ENCODE data around the gene RBM15B.

The RBM15B gene

DNA sequence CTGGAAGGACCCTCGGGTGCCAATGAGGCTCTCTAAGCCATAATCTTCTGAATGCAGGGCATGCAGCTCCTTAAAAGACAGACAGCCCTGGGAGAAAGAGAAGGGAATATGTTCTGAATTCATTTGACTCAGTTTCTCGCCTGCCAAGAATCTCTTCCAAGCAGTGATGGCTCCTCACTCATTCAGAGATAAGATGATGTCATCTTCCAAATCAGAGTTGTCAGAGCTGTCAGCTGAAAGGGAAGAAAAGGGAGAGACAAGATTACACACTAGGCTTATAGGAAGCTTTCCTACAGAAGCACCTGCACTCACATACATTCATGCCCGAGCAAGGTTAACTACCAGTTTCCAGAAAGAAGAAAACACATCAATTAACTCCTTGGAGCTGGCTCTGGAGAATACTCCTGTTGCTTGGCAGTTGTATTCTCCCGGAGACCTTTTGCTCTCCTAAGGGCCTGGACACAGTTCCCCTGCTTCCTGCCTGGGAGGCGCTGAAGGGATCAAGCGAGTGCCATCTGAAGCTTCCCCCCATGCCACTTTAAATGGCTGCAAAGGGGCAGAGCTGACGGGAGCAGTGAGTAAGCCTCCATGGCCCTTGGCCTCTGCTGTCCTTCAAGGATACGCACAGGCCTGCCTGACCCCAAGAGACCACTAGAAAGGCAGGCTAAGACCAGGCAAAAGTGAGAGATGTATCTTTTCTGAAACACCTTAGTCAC lies 7.7 kb downstream of the RBM15B start:
- H3K4me1 Mint-ChIP-seq: peaks cover 31% of the 10 kb centered on the region
- H3K27ac Mint-ChIP-seq: peak overlapping the region; percentile 88
- peaks cover 12% of the 10 kb centered on the region for H3K9me3 Mint-ChIP-seq
- peaks cover 49% of the 10 kb centered on the region for H3K36me3 Mint-ChIP-seq (ENCODE audit: low read depth)
- H3K4me3 Mint-ChIP-seq: no peak overlapping the region
- H3K27me3 Mint-ChIP-seq (ENCODE audit: low read depth, poor library complexity): no peaks in the 10 kb centered on the region
- no peak for DNase-seq
- TF ChIP-seq, protein P1, sequence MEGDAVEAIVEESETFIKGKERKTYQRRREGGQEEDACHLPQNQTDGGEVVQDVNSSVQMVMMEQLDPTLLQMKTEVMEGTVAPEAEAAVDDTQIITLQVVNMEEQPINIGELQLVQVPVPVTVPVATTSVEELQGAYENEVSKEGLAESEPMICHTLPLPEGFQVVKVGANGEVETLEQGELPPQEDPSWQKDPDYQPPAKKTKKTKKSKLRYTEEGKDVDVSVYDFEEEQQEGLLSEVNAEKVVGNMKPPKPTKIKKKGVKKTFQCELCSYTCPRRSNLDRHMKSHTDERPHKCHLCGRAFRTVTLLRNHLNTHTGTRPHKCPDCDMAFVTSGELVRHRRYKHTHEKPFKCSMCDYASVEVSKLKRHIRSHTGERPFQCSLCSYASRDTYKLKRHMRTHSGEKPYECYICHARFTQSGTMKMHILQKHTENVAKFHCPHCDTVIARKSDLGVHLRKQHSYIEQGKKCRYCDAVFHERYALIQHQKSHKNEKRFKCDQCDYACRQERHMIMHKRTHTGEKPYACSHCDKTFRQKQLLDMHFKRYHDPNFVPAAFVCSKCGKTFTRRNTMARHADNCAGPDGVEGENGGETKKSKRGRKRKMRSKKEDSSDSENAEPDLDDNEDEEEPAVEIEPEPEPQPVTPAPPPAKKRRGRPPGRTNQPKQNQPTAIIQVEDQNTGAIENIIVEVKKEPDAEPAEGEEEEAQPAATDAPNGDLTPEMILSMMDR (IDR thresholded peaks at IDR 0.05): no peak

- TF ChIP-seq, protein P1 (IDR thresholded peaks at IDR 0.05): no peak
- Mint-ChIP-seq H3K27ac (peak overlapping the region; percentile 9), H3K27me3 (ENCODE audit: low read depth, poor library complexity) (no peaks in the 10 kb centered on the region), H3K4me3 (no peak overlapping the region), H3K4me1 (peaks cover 17% of the 10 kb centered on the region), H3K36me3 (ENCODE audit: low read depth) (peaks cover 39% of the 10 kb centered on the region), H3K9me3 (peaks cover under 1% of the 10 kb centered on the region)
- no peak for DNase-seq
Observed at GRCh38 chr3:51400166-51400565, 9.1 kb downstream of the RBM15B start.

- no peaks in the 10 kb centered on the region for H3K27me3 Mint-ChIP-seq (ENCODE audit: low read depth, poor library complexity)
- no peaks in the 10 kb centered on the region for H3K9me3 Mint-ChIP-seq
- peaks cover 33% of the 10 kb centered on the region for H3K36me3 Mint-ChIP-seq (ENCODE audit: low read depth)
- DNase-seq: no peak
- H3K27ac Mint-ChIP-seq: no peak overlapping the region
- H3K4me1 Mint-ChIP-seq: peaks cover 7% of the 10 kb centered on the region
- TF ChIP-seq, protein P1 (IDR thresholded peaks at IDR 0.05): no peak
- H3K4me3 Mint-ChIP-seq: no peak overlapping the region
Observed at GRCh38 chr3:51401735-51402134, 10.7 kb downstream of the RBM15B start.

DNA sequence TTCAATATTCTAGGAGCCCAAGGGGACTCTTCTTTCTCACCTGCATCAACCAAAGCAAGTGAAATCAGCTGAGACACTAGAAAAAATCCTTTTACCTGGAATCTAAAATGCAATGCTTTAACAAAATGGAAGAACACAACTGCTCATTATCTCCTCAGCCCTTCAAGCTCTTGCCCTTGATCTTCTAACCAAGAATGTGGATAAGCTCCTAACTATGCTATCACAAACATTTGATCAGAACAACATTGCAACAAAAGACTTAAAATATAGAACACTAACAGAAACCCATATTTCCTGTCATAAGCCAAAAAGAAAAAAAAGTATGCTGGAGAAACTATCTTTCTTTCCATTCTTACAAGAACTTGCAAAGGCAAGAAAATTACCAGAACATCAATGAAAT lies 12.6 kb downstream of the RBM15B start:
- TF ChIP-seq, protein P1 (IDR thresholded peaks at IDR 0.05): no peak
- Mint-ChIP-seq H3K36me3 (ENCODE audit: low read depth) (peaks cover 38% of the 10 kb centered on the region), H3K27ac (no peak overlapping the region), H3K4me3 (no peak overlapping the region), H3K4me1 (no peaks in the 10 kb centered on the region), H3K27me3 (ENCODE audit: low read depth, poor library complexity) (no peaks in the 10 kb centered on the region), H3K9me3 (no peaks in the 10 kb centered on the region)
- DNase-seq: no peak

DNA sequence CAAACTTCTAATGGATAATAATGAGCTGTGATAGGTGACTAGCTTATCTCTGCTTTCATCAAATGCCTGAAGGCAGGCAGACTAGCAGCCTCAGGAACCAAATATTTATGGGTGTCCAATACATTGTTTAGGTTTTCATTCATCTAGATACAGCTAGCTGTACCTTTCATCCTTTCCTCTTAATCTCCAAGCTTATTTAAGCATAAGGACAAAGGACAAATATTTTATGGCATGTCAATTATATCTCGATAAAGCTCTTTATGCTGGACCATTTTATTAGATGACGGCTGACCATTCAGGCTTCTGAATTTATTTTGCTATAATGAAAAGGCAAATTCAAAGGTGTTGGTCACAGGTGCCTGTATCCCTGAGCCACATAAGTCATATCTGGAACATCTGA lies 16.9 kb downstream of the RBM15B start:
- TF ChIP-seq, protein P1 (IDR thresholded peaks at IDR 0.05): no peak
- DNase-seq: no peak
- no peaks in the 10 kb centered on the region for H3K27me3 Mint-ChIP-seq (ENCODE audit: low read depth, poor library complexity)
- H3K36me3 Mint-ChIP-seq (ENCODE audit: low read depth): peaks cover 50% of the 10 kb centered on the region
- no peaks in the 10 kb centered on the region for H3K9me3 Mint-ChIP-seq
- H3K4me1 Mint-ChIP-seq: no peaks in the 10 kb centered on the region
- H3K27ac Mint-ChIP-seq: no peak overlapping the region
- no peak overlapping the region for H3K4me3 Mint-ChIP-seq

GRCh38 chr3:51408813-51409212 lies 17.7 kb downstream of the RBM15B start:
- H3K4me1 Mint-ChIP-seq: no peaks in the 10 kb centered on the region
- H3K4me3 Mint-ChIP-seq: no peak overlapping the region
- no peaks in the 10 kb centered on the region for H3K27me3 Mint-ChIP-seq (ENCODE audit: low read depth, poor library complexity)
- no peak for DNase-seq
- H3K9me3 Mint-ChIP-seq: no peaks in the 10 kb centered on the region
- peaks cover 54% of the 10 kb centered on the region for H3K36me3 Mint-ChIP-seq (ENCODE audit: low read depth)
- peak overlapping the region; percentile 4 for H3K27ac Mint-ChIP-seq
- TF ChIP-seq, protein P1 (IDR thresholded peaks at IDR 0.05): no peak
